Measurements from ENCODE around the gene CMIP. TPM values are rescaled to one million over a fixed set of nuclear protein-coding genes. Genes with fewer than 3 reads are reported as not detected.

The CMIP gene
- total RNA-seq, 1 experiment from 2014 or later, result 48.2 TPM

DNA sequence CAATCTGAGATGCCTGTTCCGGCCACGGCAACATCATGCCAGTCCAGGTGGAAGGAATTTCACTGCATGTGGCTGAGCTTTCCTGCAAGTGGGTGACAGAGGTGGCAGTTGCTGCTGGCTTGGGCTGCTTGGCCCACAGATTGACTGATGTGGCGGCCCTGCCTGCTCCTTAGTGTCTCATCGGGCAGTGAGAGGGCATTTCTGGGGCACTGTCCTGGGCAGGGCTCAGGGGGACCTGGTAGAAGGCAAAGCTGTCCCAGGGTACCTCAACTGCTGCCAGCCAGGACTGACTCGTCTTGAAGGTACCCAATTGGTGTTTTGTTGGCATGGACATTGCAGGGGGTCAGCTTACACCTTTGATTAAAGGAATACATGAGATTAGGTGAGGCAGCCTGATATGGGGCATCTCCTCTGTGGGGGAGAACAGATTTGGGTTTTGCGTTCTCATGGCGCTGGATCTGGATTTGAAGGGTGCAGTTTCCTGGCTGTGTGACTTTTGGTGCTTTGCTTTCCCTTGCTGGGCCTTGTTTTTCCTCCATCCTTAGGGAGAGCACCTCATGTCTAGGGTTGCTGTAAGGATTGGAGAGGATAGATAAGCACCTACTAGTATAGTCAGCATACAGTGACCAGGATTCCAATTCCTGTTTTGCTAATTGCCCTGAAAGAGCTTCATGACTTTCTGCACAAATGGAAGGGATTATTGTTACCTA is 5.4 kb downstream of the CMIP start:
- Histone ChIP-seq H3K27ac (ENCODE audit: insufficient read length, low read depth, low read length) (no peak overlapping the region), H3K79me2 (ENCODE audit: insufficient read depth, low read length) (peaks cover 65% of the 10 kb centered on the region; the same call in 1 of the 2 replicates), H2BK5ac (ENCODE audit: insufficient read length, low read length) (no peak overlapping the region), H2BK20ac (ENCODE audit: low read depth, low read length, poor library complexity, severe bottlenecking) (no peak overlapping the region), H3K4me2 (ENCODE audit: insufficient read depth, insufficient read length, low read length) (no peak overlapping the region), H3K4me1 (ENCODE audit: insufficient read depth, low read length) (peaks cover 12% of the 10 kb centered on the region; the same call in 1 of the 2 replicates), H2AFZ (ENCODE audit: low read length) (no peak overlapping the region), H3K9ac (ENCODE audit: extremely low read depth, insufficient read length, low read length) (no peak overlapping the region), H4K5ac (ENCODE audit: insufficient read length, low read depth, low read length) (no peak overlapping the region), H3T11ph (ENCODE audit: low read length) (no peak overlapping the region), H2BK15ac (ENCODE audit: low read depth, low read length) (no peak overlapping the region), H2BK120ac (ENCODE audit: low read depth, low read length, poor library complexity, severe bottlenecking) (no peak overlapping the region), H3K14ac (ENCODE audit: insufficient read depth, low read length) (no peak overlapping the region; the same call in 1 of the 2 replicates), H4K20me1 (ENCODE audit: control insufficient read depth, insufficient read depth, insufficient read length) (no peaks in the 10 kb centered on the region), H2AK5ac (ENCODE audit: insufficient read length, low read length) (no peak overlapping the region), H4K8ac (replicated peaks; ENCODE audit: insufficient read length, low read depth, low read length) (no peak overlapping the region), H3K56ac (ENCODE audit: insufficient read length, low read depth, low read length) (no peak overlapping the region), H2BK12ac (ENCODE audit: insufficient read length, low read depth, low read length) (no peak overlapping the region), H4K91ac (ENCODE audit: insufficient read length, low read depth, low read length) (no peak overlapping the region), H3K23ac (ENCODE audit: insufficient read length, low read depth, low read length) (no peak overlapping the region), H3K18ac (ENCODE audit: insufficient read length, low read depth, low read length) (no peak overlapping the region), H3K4ac (ENCODE audit: low read depth, low read length) (no peak overlapping the region), H3K27me3 (ENCODE audit: insufficient read depth, low read length) (no peaks in the 10 kb centered on the region), H3K23me2 (ENCODE audit: insufficient read length, low read depth, low read length, poor library complexity, severe bottlenecking) (peaks cover 13% of the 10 kb centered on the region), H3K9me3 (ENCODE audit: control insufficient read depth, low read depth, low read length) (no peaks in the 10 kb centered on the region), H3K79me1 (ENCODE audit: insufficient read depth, low read depth, low read length, poor library complexity, severe bottlenecking) (peaks cover 5% of the 10 kb centered on the region)
- Mint-ChIP-seq H3K9me3 (no peaks in the 10 kb centered on the region), H3K36me3 (ENCODE audit: insufficient read depth in 1 of 3, low read depth in 3 of 3) (peaks cover 0 to 12% (median 8%) of the 10 kb centered on the region in 3 experiments; a peak in 3 of 7 replicates), H3K4me1 (peaks cover 73 to 79% of the 10 kb centered on the region in 2 experiments), H3K27me3 (ENCODE audit: low read depth) (no peaks in the 10 kb centered on the region), H3K27ac (0 out of 7 replicates have a peak overlapping the region, but pooled peaks of 1 of the 3 experiments have one; percentile 15), H3K4me3 (no peak overlapping the region)
- WGBS (ENCODE audit: extremely low coverage, insufficient read length, low lambda C conversion rate), result no CpG with 5 or more reads among the region's 7 CpGs
- TF ChIP-seq, protein P1, sequence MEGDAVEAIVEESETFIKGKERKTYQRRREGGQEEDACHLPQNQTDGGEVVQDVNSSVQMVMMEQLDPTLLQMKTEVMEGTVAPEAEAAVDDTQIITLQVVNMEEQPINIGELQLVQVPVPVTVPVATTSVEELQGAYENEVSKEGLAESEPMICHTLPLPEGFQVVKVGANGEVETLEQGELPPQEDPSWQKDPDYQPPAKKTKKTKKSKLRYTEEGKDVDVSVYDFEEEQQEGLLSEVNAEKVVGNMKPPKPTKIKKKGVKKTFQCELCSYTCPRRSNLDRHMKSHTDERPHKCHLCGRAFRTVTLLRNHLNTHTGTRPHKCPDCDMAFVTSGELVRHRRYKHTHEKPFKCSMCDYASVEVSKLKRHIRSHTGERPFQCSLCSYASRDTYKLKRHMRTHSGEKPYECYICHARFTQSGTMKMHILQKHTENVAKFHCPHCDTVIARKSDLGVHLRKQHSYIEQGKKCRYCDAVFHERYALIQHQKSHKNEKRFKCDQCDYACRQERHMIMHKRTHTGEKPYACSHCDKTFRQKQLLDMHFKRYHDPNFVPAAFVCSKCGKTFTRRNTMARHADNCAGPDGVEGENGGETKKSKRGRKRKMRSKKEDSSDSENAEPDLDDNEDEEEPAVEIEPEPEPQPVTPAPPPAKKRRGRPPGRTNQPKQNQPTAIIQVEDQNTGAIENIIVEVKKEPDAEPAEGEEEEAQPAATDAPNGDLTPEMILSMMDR (conservative IDR thresholded peaks at IDR 0.05), result no peak
- DNase-seq, result no peak

Measured in H9 (cell line).